NCI-H2227 treated with DMSO at 0.1 percent for 48 hours (cell line): ENCODE data around the gene IGSF21.
A peak's percentile ranks its signal among the peaks of the same experiment; 100 is the strongest.
"Not testable (repeated sequence)": the region's sequence is repeated elsewhere in the genome, so short reads cannot be mapped to it uniquely, and the experiment has no call there.

Source experiments
- DNase-seq: peaks from one replicate; lab custom pipeline; 2025; lab: John Stamatoyannopoulos, UW

Gene IGSF21

DNA sequence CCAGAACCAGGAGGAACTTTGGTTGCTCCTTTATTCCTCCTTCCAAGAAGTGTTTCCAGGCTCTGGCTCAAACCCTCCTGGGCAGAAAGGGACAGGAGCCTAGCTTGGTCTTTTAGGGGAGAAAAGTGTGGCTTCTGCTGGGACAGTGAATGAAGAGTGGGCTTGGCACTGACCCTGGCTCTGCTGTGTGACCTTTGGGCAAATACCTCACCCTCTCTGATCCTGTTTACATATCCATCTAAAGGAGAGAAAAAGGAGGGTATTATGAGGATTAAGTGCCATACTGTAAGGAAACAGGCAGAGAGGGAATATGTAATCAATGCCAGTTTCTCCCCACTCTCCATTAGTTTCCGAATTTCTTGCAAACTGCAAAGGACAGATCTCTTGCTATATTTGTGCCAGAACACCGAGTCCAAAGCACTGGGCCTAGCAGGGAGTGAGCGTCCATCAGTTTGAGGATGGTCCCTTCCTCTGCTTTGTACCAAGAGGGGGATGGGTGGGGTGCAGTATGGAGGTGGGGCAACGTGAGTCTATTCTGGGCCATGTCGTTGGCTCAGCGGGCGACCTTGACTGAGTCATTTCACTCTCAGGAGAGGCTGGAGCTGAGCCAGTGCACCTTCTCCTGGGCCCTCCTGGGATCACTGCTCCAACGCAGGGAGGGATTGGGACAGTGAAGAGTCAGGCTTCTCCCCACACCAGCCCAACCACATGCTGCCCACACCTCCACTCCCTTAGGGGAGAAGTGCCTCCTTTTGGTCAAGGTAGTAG, 38.4 kb downstream of the IGSF21 start:
- no peak for DNase-seq

DNA sequence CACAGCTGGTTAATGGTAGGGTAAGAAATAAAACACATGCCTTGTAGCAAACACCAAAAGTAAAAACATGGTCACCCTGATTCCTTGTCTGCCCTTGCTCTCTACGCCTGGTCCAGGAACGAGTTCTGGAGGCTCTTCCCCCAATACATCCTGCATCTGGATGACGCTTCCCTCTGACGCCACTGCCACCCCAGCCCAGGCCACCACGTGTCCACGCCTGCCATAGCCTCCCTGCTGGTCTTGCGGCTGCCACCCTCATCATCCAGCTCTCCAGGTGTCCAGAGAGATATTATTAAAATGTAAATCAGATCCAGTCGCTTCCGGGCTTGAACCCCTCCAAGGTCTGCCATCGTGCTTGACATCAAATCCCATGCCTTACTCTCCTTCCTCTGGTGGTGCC, 39.3 kb downstream of the IGSF21 start:
- no peak for DNase-seq

DNA sequence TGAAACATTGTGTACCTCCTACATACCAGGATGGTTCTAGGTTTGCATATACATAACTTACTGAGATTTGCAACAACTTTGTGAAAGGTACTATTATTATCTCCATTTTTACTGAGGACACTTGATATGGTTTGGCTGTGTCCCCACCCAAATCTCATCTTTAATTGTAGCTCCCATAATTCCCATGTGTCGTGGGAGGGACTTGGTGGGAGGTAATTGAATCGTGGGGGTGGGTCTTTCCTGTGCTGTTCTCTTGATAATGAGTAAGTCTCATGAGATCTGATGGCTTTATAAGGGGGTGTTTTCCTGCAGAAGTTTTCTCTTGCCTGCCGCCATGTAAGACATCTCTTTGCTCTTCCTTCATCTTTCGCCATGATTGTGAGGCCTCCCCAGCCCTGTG, 40.1 kb downstream of the IGSF21 start:
- no peak for DNase-seq

DNA sequence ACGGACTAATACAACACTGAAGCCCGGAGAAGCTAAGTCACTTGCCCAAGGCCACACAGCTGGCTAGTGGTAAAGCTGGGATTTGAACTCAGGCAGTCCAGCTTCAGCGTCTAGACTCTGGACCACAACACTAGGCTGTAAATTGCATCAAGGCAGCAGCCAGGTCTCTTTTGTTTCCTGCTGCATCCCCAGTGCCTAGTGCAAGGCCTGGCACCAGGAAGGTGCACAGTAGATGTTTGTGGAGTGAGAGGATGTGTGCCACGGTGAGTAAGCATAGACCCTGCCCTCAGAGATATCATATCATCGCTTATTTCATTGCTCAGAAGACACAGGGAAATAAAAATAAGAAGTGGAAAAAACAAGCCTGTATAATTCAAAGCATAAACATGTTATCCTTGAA, 40.9 kb downstream of the IGSF21 start:
- DNase-seq: no peak

DNA sequence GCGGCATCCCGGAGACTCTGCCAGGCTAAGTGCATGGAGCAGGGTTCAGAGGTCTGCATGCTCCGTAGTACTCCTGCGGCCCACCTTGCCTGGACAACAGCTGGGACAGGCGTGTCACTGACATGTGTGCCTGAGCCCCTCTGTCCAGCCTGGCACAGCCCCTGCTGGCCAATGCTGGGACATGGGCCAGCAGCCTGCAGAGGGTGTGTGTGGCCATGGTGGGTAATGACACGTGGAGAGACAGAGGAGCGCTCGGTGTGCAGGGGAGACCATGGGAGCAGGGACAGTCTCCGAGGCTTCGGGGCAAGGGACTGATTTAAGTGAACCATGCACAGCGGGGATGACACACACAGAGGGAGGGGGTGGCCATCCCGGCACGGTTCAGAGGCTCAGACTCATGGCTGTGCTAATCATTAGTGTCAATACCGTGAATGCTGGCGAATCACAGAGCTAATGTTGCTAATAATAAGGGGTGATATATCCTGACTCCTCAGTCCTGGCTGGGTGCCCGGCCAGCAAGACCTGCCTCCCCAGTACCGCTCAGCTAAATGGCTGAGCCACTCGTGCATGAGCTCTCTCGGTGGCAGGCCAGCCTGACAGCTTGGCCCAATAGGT, 41.5 kb downstream of the IGSF21 start:
- DNase-seq: no peak

DNA sequence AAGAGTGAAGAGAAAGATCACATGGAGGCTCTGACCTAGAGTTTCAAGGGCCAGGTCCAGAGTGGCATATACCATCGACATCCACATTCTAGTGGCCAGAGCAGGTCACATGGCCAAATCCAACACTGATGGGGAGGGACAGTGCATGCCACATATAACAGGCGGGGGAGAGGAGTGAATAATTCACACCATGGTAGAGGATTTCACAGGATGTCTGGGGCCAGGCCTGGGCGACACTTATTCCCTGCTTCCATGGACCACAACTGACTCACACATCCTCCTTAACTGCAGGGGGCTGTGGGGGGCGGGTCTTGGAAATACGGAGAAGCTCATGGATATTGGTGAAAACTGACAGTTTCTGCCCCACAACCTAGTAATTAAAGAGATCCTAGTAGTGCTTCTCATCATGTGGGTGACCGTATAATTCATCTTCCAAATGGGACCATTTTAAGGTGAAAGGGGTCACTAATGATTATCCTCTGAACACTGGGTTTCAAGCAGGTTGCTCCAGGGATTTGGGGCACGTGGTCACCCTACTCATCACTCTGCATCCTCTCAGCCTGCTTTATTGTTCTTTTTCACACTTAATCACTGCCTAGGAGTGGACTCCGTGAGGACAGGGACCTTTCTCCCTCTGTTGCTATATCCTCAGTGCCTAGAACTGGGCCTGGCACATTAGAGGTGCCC, 44.0 kb downstream of the IGSF21 start:
- DNase-seq: peak; percentile 71

DNA sequence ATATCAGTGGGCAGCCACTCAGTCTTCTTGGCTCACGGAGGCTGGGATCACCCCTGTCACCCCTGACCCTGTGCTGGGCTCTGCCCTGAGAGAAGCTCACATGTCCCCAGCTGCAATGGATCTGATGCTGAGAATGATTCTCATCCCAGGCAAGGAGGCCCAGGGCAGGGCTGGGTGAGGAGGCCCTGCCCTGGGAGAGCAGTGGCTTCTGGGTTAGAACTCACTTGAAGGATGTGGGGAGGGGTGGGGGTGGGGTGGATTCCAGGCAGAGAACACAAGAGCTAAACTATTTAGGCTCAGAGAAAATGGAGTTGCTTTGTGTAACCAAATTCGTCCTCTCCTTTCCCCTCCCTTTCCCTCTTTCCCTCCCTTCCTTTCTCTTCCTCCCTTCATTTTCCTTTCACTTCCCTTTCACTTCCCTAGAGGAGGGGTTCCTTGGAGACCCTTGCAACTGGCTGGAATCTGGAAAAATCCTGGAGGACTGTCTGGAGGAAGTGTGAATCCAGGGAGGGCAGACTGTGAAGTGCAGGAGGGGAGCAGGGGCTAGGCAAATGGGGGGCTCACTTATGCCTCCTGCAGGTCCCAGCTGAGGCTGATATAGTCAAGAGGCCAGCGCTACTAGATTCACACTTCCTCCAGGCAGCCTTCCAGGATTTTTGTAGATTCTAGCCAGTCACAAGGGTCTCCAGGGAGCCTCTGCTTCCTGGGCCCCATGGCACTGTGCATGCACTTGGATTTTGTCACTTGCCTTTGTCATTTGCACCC, 47.0 kb downstream of the IGSF21 start:
- no peak for DNase-seq

DNA sequence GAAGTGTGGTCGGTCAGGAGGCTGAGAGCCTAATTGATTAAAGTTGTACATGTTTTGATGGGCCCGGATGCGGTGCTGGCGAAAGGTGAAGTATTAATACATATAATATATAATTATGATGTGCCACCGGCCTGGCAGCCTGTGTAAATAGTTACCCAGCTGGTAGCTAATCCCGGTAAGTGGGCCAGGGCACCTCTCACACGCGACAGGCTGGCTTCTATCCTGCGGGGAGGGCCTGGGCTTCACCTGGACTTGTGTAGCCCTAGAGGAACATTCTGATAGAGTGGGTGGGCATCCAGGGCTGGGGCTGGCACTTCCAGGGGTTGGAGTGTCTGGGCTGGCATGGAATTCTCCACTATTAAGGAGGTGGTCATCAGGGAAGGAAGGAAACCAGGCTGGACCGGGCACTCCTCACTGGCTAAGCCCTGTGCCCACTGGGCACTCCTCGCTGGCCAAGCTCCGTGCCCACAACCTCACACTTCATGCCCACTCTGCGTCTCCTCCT, 48.3 kb downstream of the IGSF21 start:
- no peak for DNase-seq

DNA sequence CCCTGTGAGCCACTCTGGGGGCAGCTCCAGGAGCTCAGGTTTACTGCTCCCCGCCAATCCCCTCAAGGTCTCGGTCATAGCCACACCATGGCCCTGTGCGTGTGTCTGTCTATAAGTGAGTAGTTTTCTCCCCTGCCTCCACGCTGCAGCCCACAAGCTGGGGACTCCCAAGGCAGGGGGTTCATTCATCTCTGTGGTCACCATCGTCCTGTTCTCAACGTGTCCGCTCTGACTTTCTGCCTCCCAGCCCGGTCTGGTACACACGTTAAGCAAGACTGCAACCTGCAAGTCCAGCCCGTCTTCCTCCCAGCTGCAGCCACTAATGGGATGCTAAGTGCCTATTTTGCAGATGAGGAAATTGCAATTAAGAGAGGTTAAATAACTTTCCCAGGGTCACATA, 49.8 kb downstream of the IGSF21 start:
- no peak for DNase-seq

DNA sequence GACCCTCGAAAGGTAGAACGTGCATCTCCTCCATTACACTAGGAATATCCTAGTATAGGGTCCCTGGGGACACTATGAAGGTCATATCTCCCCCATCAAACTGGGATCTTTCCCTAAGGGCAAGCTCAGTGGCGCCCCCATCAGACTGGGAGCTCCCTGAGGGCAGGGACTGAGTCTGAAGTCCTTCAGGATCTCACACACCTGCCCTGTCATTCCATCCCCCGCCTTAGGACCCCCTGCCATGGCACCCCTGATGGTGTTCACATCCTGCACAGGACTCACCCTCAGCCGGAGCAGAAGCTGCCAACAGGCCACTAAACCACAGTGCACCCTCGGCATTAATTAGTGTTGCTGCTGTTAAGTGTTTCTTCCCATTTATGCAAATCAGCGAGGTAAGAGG, 50.4 kb downstream of the IGSF21 start:
- no peak for DNase-seq

DNA sequence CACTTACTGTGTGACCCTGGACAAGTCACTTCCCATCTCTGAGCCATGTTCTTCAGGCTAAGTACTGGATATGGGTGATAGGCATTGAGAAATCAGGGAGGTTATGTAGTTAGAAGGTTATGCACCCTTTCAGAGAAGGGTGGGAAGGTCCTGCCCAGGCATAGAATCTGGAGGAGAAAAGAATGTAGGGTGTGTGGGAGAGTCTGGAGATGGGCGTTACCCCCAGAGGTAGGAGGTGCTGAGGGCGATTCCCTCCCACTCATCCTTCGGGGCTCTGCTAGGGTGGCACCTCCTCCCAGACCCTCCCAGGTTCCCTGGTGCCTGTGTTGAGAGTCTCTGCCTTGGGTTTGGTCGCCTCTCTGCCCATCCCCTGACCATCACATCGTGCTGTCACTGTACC, 51.1 kb downstream of the IGSF21 start:
- no peak for DNase-seq

DNA sequence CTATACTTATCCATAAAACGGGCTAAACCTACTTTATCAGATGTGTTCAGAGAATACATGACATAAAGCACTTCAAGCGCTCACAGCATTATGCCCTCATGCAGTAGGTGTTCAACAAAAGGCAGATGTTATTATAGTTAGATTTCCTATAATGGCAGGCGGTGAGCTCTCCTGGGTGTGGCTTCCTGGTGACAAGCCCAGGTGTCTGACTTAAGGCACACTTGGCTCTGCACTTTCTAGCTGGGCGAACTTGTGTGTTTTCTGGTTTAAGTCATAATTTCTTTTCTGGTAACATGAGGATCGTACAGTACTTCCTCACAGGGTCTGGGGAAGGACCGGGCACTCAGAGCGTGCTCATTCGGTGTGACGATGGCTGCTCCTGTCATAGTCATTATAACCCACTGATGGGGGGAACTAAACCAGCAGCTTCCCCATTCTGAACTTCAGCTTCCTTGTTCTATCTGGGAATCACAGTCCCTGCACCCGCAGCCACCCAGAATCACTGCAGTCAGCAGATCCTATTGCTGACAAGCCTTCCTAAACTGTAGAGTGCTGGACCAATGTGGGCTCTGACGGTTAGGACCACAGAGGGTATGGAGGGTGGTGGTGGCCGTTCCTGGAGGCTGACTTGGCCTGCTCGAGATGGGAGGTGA, 52.8 kb downstream of the IGSF21 start:
- DNase-seq: no peak

DNA sequence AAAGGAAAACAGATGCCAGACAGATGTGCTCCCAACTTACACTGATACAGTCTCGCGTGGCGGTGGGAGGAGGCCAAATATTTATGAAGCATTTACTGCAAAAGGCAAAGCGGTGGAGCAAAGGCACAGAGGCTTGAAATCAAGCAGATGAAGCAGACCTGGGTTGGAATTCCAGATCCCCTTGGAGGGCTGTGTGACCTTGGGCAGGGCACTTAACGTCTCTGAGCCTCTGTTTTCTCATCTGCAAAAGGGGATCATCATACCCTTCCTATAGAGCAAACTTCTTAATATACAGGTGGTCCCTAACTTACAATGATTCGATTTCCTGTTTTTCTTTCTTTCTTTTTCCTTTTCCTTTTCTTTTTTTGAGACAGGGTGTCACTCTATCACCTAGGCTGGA, 54.1 kb downstream of the IGSF21 start:
- no peak for DNase-seq

DNA sequence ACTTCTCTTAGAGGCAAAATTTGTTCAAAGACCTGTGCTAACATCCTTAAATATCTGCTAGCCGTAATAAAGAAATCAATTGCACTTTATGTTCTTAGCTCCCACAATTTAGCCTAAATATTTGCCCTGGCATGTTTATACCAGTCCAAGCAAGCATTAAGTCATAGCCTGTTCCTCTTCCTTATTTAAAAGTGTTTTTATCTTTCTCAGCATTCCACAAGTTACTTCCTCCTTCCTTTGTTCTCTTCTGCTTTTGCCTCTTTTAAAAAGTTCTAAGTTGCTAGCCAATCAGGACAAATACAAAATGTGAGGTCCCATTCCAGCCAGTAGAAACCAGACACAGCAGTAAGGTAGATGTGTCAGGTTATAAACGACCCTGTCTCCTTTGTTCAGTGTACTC, 58.0 kb downstream of the IGSF21 start:
- DNase-seq: not testable (repeated sequence)

DNA sequence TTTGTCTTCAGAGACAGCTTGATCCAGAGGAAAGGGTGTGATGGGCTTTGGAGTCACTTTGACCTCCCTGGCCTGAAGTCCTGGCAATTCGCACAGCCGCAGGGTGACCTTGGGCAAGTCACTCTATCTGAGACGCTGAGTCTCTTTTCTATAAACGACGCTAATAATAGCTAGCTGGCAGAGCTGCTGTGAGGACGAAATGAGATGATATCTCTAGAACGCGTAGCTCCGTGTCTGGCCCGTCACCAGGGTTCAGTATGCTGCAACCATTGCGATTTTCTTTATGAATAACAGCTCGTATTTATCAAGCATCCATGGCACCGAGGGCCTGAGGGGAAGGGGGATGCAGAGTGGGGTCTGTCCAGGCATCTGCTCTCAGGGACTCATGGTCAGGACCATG, 58.7 kb downstream of the IGSF21 start:
- DNase-seq: no peak

DNA sequence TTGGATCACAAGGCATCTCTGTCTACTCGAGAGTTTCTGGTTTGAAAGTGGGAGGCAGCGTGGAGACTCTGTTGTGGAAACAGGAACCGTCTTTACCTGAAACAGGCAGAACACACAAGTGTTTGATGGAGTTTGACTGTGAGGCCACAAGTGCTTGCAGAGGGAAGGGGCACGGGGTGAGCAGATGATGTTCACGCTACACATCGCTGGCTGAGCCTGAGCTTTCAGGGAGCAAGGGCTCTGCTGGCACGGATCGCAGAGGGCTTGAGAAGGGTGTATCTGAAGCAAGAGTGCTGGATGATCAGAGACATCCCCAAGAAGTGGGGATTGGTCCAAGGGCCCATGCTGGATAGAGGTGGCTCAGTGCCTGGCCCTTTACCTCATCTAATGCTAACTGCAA, 59.3 kb downstream of the IGSF21 start:
- no peak for DNase-seq

DNA sequence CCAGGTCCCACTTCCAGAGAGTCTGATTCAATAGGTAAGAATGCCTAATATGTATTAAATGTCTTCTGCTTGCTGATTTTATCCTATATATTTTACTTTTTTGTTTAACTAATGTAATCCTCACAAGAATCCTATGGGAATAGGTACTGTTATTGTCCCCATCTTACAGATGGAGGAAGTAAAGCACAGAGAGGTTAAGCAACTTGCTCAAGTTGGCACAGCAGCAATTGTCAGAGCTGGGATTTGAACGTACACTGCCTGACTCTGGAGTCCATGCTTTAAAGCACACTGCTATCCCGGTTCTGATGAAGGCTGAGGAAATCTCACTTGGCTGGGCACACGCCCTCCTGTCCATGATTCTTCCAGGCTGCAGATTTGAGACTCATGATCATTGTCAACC, 62.8 kb downstream of the IGSF21 start:
- DNase-seq: no peak

DNA sequence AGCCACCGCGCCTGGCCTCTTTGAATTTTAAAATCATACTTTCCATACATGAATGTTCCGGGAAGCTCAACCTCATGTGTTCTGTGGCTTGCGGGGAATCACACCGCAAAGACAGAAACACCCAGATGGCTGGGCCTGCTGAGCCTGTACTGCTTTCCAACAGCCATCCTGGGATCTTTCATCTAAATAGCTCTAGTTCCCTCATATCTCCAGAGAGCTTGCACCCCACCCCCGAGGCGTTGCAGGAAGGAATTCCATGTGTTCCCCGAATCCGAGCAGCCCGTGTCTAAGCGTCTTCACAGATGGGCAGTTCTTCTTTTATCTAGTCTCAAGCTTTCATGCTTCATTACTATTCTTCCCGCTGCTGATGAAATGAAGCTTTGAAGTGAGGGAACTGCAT, 66.4 kb downstream of the IGSF21 start:
- no peak for DNase-seq

DNA sequence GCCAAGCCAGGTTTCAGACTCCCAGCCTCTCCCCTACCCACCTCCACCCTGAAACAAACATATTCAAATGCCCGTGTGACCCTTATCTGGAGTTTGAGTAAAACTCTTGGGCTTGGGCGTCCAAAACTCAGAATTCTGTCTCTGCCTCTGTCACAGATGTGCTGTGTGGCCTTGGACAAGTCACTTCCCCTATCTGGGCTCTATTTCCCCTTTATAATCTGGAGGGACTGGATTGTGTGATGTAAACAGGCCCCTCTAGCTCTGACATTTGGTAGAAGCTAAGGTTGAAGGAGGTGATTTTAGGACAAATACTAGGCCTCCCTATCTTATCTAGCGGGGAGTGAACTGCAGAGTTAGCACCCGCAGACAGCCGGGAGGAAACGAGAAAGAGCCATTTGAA, 67.5 kb downstream of the IGSF21 start:
- no peak for DNase-seq

DNA sequence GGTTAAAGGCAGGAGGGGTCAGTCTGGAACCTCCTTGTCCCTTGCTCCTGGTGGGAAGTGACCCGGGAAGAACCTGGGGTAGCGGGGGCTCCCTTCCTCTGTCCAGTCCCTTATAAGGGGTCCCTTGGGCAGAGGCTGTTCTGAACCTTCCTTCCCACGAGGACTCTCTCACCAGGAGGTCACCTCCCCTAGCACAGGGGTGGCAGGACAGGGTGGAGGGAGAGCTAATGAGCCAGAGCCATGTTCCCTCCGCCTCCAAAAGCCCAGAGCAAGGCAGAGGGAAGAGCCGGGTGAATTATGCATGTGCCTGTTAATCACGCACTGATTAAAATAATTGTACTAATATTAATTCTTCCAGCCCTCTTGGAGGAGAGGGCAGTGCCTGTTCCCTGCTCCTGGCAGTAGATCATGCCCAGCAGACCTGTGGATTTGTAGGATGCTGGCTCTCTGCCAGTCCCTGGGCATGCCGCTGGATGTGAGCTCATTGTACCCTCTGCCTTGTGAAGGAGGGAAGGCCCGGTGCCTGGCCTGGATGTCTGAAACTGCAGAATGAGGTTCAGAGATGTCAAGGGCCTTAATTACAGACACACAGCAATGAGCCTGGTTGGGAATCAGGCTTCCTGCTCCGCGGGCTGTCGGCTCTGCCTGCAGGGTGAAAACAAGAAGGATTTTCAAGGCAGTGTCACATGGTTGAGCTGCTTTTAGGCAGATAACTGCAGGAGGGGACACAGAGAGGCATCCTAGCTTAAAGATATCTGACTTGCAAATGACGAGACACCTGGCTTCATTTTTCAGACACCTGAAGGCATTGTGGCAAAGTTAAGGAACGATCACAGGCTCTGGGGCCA, 68.2 kb downstream of the IGSF21 start:
- no peak for DNase-seq

DNA sequence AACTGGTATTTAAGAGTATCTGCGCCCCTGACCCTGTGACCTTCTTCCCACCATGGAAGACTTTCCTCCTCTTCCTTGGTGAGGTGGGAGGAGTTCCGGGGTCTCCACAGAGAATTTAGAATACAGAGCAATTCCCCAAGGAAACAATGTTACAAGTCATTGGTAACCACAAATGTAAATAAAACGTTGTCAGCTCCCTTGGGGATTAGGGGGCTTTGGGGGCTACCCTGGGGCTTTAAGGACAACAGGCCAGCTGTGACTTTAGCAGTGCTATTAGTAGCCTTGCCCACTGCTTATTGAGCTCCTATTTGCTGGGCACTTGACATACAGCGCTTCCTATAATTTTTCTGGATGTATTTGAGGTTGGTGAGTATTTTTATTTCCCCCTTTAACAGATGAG, 69.0 kb downstream of the IGSF21 start:
- DNase-seq: no peak
